Activated CD8-positive, alpha-beta memory T cell treated with anti-CD3 and anti-CD28 coated beads for 48 hours (primary cell): ENCODE measurements around the gene LYST.

Experiments used
- DNase-seq, 3 experiments: peaks; one replicate each; pipeline ENCODE4 v3.0.0-alpha.2; 2020; ENCODE audit warnings: low read depth in 2 of 3, low spot score in 2 of 3

Gene LYST

GRCh38 chr1:235725434-235725833 lies 141.3 kb downstream of the LYST start:
- no peak for DNase-seq

GRCh38 chr1:235724730-235725129 lies 142.0 kb downstream of the LYST start:
- no peak for DNase-seq

GRCh38 chr1:235722858-235723257 lies 143.8 kb downstream of the LYST start:
- no peak for DNase-seq

- DNase-seq = no peak
These were observed 144.7 kb downstream of the LYST start for GRCh38 chr1:235721982-235722381.

- DNase-seq = no peak
These were observed 146.2 kb downstream of the LYST start for GRCh38 chr1:235720544-235720943.

GRCh38 chr1:235714205-235714897 lies 152.4 kb downstream of the LYST start:
- DNase-seq = no peak

GRCh38 chr1:235712812-235713211 lies 153.9 kb downstream of the LYST start:
- DNase-seq = no peak

GRCh38 chr1:235710687-235711086 lies 156.0 kb downstream of the LYST start:
- DNase-seq = no peak

- no peak for DNase-seq
These were observed 157.7 kb downstream of the LYST start for GRCh38 chr1:235709018-235709417.

GRCh38 chr1:235708390-235708962 lies 158.2 kb downstream of the LYST start:
- no peak for DNase-seq

- DNase-seq = no peak
These were observed 163.2 kb downstream of the LYST start for GRCh38 chr1:235703506-235703905.

GRCh38 chr1:235702412-235702811 lies 164.3 kb downstream of the LYST start:
- DNase-seq = no peak

GRCh38 chr1:235697508-235697907 lies 169.2 kb downstream of the LYST start:
- DNase-seq = no peak

- DNase-seq = no peak
These were observed 177.3 kb downstream of the LYST start for GRCh38 chr1:235689356-235689755.

- DNase-seq = no peak
These were observed 178.6 kb downstream of the LYST start for GRCh38 chr1:235688096-235688495.

- DNase-seq = no peak
These were observed 183.1 kb downstream of the LYST start for GRCh38 chr1:235683653-235684052.

GRCh38 chr1:235682216-235682615 lies 184.5 kb downstream of the LYST start:
- no peak for DNase-seq

GRCh38 chr1:235679644-235680043 lies 187.1 kb downstream of the LYST start:
- no peak for DNase-seq

GRCh38 chr1:235679005-235679404 lies 187.7 kb downstream of the LYST start:
- DNase-seq = no peak

- no peak for DNase-seq
These were observed 191.4 kb downstream of the LYST start for GRCh38 chr1:235675152-235675890.

- DNase-seq = no peak
These were observed 192.7 kb downstream of the LYST start for GRCh38 chr1:235673981-235674380.

GRCh38 chr1:235671992-235672391 lies 194.7 kb downstream of the LYST start:
- no peak for DNase-seq
